HT-29 (cell line): ENCODE data around the gene FGD6. TPM values are rescaled to one million over a fixed set of nuclear protein-coding genes. Genes with fewer than 3 reads are reported as not detected.
"Not testable (repeated sequence)": the region's sequence is repeated elsewhere in the genome, so short reads cannot be mapped to it uniquely, and the experiment has no call there.

Source experiments
- DNase-seq: peaks from one replicate; pipeline ENCODE4 v3.0.0-alpha.2; 2015; ENCODE audit warnings: low spot score
- total RNA-seq: library from RNA; depleted of rRNA; stranded (reverse); fragments of >200 nt; shearing (Covaris generic); gene quantifications from 2 replicates; pipeline ENCODE4 v1.2.3, GENCODE V29; 2014

FGD6 gene
- total RNA-seq, 1 experiment from 2014 or later, result 3.7 TPM

DNA sequence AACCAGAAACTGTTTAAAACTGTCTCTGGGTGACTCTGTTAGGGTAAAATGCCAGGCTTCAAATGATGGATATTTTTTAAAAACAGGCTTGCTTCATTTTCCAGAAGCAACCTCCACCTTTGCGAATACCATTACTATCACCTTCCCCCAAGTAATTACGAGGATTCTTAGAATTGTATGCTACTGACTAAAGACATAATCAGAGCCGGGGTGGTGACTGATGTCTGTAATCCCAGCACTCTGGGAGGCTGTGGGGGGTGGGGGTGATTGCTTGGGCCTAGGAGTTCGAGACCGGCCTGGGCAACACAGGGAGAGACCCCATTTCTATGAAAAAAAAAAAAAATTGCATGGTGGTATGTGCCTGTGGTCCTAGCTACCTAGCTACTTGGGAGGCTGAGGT, 38.3 kb downstream of the FGD6 start:
- DNase-seq, result no peak

DNA sequence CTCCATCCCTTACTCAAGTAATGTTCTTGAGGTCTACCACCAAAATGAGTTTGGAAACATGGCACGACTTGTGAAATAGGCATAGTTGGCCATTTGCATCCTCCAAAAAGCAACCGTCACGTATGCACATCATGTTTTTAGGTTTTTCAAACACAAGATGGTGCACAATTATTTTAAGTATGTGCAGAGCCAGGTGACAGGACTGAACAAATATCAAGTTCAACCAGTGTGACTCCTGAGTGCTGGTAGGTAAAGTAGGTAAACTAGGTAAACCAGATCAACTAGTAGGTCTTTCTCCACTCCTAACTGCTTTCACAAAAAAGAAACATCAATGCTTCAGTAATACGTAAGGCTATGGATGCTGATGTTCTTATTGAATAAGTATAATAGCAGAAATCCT, 39.1 kb downstream of the FGD6 start:
- no peak for DNase-seq

DNA sequence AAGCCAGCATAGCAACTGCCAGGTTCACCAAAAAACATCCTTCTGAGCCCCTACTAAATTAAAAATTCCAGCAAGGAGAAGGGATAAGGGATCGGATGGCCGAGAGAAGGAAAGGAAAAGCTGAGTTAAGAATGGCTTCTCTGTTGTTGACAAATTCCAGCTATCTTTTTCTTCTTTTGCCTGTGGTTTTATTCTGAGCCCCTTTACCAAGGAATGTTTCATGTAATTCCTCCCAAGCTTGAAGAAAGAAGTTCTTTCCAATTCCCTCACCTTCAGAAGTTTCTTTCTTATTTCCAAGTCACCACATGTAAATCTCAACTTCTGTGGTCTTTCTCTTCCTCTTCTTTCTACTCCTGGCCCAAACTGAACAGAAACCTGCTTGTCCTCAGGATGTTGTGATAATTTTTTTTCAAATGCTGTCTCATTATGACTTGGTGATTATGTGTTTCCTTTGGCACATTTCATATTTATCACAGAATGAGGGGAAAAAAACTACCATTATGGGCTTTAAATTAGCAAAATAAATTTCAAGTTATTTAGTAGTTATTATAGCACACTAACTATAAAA, 40.0 kb downstream of the FGD6 start:
- no peak for DNase-seq

DNA sequence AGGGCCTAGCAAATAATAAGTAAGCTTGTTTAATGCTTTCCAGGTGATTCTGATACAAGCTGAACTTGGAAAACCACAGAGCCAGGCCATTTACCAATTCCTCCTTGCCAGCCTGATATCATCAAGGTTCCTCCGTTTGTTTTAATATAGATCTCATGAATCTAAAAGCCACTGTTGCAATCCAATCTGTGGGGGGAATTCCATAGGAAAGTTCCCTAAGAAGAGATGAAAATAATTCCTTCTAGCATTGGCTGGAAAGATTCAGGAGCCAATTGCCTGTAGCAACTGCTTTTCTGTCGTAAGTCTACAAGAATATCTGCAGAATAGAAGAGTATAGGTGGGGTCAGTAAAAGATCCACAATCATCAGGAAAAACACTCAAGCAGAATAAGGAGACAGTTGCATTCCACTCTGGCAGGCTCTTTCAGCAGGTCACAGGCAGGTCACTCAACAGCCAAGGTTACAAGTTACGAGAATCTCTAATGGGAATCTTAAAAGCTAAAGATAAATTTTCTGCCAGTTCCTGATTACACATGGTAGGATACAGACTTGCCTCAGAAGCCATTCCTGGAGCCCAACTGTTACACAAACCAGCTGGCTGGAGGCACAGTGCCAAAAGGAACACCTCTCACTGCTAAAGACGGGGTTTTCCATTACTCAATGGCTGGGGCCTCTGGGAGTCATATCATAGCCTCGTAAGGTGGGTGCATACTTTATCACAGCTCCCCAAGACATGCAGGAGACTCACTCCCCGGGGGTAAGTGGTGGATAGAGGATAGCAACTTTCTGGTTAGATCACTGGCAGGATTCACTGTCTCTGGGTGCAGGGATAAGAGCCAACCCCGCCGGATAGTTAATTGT, 43.6 kb downstream of the FGD6 start:
- peak; percentile 30 for DNase-seq

DNA sequence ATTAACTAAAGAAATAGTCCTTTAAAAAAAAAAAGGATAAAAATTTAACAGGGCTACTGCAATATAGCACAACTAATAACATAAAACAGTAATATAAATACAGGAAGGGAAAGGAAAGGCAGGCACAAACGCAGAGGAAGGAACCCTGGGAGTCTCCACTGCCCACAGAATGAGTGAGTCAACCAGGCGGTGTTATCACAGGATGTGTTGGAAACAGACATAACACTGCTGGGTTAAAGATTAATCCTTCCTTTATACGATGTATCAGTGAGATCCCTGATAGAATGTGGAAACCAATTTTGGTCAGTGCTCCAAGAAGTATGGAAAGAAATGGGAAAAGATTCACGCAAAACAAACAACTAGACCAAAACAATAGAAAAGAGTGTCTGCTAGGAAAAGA, 47.9 kb downstream of the FGD6 start:
- peak; percentile 83 for DNase-seq

DNA sequence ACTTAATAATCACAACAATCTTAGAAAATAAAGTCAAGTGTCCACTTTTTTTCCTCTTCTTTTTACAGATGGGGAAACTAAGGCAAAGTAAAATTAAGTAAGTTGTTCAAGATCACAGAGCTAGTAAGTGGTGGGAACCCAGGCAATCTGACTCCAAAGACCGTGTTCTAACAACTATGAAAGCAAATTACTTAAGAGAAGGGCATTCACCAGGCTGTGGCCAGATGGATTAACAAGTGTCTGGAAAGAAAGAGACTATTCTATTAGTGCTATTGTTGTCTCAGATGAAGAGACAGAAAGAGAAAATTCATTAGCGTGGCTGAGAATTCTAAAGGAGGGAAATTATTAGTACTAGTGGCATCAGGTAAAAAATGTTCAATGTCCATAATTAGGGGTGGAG, 48.5 kb downstream of the FGD6 start:
- no peak for DNase-seq

DNA sequence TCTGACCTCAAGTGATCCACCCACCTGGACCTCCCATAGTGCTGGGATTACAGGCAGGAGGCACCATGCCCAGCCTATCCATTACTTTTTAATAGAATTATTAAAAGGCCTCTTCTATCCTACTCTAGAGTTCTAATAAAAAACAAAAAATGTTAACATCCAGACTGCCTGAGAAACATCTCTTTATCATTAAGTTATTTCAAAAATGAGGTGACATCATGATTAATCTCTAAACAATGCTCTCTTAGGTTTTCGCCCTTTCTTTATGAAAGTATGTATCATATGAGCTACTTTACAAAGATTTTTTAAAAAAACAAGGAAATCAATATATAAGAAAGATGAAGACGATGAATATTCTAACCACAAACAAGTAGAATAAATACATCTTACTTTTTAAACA, 52.6 kb downstream of the FGD6 start:
- DNase-seq, result no peak

DNA sequence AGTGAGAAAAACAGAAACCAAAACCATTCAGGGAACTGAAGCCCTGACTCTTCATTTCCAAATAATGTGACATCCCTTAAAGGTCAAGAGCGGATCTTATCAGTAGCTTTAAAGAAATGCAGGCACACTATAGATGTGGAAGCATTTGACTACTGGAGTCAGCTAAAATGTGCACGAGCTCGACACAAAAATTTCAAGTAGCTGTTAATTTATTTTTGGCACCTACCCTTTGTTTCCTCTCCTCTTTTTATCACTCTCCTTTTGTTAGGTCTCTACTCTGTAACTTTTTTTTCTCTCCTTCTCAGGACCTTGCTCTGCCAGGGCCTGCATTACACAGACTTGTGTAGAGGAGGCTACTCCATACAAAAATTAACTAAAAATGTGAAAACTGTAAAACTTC, 58.3 kb downstream of the FGD6 start:
- no peak for DNase-seq

DNA sequence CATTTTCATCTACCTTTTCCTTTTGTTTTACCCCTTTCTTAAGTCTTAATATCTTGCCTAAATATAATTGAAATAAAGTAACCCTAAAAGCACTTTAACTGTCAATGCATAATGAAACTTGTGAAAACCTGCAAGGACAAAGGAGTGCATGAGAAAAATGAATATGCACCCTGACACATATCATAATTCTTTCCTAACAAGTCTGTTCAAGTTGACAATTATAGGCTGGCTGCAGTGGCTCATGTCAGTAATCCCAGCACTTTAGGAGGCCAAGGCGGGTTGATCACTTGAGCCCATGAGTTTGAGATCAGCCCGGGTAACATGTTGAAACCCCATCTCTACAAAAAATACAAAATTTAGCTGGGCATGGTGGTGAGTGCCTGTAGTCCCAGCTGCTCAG, 65.4 kb downstream of the FGD6 start:
- DNase-seq, result no peak

DNA sequence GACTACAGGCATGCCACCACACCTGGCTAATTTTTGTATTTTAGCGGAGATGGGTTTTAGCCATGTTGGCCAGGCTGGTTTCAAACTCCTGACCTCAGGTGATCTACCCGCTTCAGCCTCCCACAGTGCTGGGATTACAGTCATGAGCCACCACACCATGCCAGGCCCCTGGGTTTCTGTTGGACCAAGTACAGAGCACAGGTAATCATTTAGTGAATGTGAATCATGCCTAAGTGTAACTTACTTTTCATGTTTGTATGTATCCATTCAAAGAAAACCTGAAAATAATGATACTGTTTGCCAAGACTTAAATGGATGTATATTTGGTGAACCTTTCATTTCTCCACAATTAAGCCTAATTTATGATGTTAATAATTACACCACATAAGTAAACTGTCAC, 65.9 kb downstream of the FGD6 start:
- no peak for DNase-seq

DNA sequence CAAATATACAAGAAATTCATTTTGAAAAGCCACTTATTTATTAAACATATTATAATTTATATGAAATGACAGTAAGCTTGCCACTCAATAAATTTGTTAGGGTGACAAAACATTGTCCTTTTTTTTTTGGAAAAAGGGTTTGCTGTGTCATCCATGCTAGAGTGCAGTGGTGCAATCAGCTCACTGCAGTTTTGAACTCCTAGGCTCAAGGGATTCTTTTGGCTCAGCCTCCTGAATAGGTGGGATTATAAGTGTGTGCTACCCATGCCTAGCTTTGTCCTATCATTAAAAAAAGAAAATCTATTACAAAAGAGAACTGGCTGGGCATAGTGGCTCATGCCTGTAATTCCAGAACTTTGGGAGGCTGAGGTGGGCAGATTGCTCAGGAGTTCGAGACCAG, 66.8 kb downstream of the FGD6 start:
- DNase-seq, result no peak

DNA sequence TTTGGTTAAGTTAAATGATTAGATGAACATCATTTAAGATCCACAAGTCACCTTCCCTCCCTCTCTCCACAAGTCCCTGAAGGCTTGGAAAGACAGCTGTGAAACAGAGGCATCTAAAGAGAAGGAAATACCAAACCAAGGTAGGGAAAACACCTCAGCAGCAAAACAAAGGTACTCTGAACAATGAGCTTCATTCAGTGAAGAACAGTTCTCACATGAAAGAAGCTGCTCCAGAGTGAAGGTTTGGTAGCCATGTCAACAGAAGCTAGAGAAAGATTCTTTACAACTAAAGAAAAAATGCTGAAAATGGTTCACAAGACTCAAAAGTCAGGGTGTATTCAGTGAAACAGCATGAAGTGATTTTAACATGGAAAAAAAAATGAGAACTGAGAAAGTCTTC, 69.4 kb downstream of the FGD6 start:
- DNase-seq, result no peak

DNA sequence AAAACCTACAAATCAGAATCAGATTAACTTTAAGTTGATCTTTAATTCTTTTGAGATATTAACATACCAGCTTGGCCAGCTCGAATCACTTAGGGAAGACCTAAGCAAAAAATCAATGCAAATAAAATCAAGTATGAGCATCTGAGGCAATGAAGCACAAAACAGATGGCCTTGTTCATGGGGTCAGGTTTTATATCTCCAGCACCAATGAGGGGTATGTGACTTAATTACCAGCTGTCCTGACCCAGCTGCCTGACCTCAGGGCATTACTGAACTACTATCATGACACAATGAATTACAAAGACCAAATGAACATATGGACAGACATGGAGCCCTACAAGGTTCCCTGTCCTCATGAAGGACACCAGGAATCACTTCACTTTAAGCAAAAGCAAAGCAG, 70.5 kb downstream of the FGD6 start:
- DNase-seq, result no peak

DNA sequence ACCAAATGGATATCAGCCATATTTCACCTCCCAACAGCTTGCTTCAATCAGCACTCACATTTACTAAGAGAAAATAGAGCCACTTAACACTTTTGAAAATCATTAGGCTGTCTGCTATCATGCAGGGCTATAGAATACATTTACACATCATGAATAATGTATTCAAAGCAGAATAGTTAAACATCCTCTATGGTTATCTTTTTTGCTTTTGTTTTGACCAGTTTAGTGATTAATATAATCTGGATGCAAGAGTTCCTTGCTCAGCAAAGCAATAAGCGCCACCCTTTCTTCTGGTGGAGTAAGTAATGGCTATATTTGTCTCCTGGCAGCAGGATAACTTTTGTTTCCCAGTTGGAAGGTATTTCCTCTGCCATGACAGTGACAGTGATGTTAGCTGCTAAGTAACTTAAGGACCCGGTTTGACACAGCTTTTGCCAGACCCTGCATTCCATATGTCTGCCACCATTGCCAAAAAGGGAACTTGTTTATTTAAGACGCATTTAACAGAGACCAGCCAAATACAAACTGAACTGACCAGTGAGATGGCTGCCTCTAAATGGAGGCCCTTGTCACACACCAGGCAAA, 73.6 kb downstream of the FGD6 start:
- DNase-seq, result no peak

DNA sequence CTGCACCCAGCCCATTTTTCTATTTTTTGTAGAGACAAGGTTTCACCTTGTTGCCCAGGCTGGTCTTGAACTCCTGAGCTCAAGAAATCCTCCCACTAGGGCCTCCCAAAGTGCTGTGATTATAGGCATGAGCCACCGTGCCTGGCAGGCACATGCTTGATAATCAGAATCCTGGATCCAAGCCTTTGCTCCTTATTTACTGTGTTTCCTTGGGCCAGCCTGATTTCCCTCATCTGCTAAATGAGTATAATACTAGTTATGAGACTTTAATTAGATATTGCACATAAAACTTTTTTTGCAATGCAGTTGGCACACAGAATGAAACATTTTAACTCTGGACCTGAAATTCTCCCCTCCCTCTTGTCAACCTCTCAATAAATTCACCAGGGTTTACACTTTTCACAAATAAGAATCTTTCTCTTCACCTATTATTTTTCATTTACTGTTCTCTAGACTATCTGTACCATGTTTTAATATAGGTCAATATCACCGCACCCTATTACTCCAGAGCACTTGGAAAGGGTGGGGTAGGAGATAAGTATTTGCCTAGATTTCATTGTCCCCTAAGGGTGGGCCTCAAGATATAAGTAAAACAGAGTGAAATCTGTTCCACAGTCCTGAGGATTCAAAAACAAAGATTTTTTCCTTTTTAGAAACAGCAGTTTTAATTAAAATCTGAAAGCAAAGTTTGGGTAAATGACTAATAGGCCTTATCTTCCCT, 74.7 kb downstream of the FGD6 start:
- no peak for DNase-seq

DNA sequence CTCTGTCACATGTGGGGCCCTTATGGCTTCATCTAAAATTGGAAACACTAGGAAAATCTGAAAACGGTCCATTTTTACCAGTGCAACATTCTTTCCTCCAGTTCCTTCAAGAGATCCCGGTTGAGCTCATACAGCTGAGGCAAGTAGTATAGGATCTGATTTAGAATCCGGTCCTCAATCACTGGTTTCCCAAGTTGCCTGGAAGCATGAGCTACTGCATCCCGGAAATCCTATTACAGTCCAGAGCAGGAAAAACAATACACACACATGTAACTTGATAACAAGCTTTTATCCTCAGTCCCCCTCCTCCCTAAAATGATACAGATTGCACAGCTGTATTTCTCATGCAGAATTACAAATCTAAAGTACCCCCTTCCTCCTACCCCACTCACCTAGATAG, 76.0 kb downstream of the FGD6 start:
- no peak for DNase-seq

DNA sequence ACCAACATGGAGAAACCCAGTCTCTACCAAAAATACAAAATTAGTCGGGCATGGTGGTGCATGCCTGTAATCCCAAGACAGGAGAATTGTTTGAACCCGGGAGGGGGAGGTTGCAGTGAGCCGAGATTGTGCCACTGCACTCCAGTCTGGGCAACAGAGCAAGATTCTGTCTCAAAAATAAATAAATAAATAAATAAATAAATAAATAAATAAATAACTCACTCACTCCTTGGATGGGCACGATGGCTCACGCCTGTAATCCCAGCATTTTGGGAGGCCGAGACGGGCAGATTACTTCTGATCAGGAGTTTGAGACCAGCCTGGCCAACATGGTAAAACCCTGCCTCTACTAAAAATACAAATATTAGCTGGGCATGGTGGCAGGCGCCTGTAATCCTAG, 79.2 kb downstream of the FGD6 start:
- not testable (repeated sequence) for DNase-seq

DNA sequence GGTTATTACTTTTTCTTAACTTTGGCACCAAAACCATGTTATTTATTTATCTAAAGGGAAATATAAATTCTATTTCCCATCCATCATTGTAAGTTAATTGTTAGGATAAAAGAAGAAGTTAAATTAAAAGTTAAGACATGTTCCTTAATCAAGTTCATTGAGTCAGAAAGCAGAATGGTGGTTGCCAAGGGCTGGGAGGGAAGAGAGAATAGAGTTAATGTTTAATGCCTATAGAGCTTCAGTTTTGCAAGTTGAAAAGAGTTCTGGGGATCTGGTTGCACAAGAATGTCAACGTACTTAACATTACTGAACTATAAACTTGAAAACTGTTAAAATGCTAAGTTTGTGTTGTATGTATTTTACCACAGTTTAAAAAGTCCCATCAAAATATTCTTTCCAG, 80.7 kb downstream of the FGD6 start:
- DNase-seq, result no peak

DNA sequence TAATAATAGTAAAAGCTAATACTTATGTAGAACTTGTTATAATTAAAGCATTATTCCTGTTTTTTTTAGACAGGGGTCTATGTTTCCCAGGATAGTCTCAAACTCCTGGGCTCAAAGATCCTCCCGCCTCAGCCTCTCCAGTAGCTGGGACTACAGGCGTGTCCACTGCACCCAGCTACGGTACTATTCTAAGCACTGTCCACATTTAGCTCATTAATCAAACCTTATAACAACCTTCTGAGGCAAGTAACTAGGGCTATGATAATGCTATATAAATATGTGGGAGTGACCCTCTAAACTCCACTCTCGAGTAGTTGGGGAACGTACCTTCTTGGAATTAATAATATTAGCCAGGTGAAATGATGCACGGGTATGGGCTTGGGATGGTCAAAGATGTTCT, 83.2 kb downstream of the FGD6 start:
- DNase-seq, result no peak

DNA sequence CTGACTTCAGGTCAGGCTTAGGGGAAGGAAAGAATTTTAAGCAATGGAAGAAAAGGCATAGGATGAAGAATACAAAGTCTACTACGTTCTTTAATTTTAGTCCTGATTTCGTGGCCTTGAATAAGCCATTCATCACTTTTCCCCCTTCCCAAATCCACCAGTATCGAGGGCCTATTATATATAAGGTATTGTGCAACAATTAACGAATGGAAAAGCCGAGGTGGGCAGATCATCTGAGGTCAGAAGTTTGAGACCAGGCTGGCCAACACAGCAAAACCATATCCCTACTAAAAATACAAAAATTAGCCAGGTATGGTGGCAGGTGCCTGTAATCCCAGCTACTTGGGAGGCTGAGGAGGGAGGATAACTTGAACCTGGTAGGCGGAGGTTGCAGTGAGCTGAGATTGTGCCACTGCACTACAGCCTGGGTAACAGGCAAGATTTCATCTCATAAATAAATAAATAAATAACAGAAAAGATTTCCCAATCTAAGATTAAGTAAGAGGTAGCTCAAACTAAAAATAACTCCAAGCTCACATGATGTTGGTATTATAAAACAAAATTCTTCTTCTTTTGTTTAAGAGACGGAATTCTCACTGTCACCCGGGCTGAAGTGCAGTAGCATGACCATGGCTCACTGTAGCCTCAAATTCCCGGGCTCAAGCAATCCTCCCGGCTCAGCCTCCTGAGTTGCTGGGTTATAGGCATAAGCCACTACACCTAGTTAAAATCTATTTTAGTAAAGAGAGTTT, 85.5 kb downstream of the FGD6 start:
- no peak for DNase-seq

DNA sequence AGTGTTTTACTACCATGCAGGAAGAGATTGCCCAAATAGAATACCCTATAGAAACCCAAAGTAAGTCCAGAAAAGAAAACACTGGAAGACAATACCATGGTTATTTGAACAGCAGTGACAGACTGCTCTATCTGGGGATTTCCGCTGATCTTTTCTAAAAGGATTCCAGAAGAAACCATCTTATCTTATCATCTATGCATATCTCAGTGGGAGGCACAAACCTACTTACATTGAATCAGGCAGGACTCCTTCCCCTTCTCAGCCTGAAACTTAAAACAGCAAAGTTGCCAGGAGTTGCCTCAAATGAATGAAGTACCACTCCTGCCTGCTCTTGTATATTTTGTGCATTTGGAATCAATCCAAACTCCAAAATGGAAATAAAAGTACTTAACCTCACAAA, 87.2 kb downstream of the FGD6 start:
- DNase-seq, result no peak

DNA sequence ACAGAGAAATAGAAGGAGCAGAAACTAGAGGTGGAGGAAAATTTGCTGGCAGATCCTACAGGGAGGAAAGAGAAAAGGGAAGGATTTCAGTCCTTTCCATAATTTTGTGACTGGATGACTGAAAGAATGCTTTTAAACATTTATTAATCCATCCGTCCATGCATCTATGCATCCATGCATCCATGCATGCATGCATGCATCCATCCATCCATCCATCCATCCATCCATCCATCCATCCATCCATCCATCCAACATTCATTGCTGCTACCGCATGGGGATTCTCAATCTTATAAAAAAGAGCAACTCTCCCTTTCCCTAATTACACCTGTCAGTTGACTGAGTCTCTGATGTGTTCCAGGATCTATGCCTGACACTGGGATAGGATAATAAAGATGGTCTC, 88.2 kb downstream of the FGD6 start:
- DNase-seq, result no peak
